Measurements from ENCODE around the gene EHMT1. TPM values are rescaled to one million over a fixed set of nuclear protein-coding genes. Genes with fewer than 3 reads are reported as not detected.

EHMT1 gene
- total and polyA plus RNA-seq, 9 of the 15 experiments (the other 6 are each of a cell fraction or from before 2014, with no cell fraction given), result 2.2 to 76.0 (median 36.4) TPM

GRCh38 chr9:137606005-137606621, 12.7 kb upstream of the EHMT1 start (continued):
- TF ChIP-seq NR2C2 (CRISPR knock-in tag; IDR thresholded peaks at IDR 0.05) (no peak), NR2C2 (tag; IDR thresholded peaks at IDR 0.05) (0 out of 2 replicates have a peak, but pooled peaks have one; percentile 15), ZBTB7A (IDR thresholded peaks at IDR 0.05; ENCODE audit: borderline replicate concordance, control insufficient read depth, low read depth, low read length) (peak; percentile 47; the same call in 1 of the 2 replicates)

- H3K9me1 ChIP-seq (ENCODE audit: control insufficient read depth, insufficient read depth, low read length), result no peaks in the 10 kb centered on the region
- BruUV-seq (replicated peaks), result no TSS peak
- no peak overlapping the region for H3K27ac ChIP-seq (ENCODE audit: extremely low read depth, low read depth, low read length)
- in situ Hi-C loops (cut with MboI), result no loop called here
- no peaks in the 10 kb centered on the region for H3K36me3 ChIP-seq (ENCODE audit: control insufficient read depth, insufficient read depth, low read length)
- H4K20me1 ChIP-seq (replicated peaks; ENCODE audit: control insufficient read depth, insufficient read depth, low read length), result peaks cover 7% of the 10 kb centered on the region; the same call in 1 of the 2 replicates
- FAIRE-seq (peak; percentile 46), ATAC-seq (no peak), DNase-seq (ENCODE audit: extremely low read depth in 1 of 4, low spot score in 3 of 4) (no peak)
- H3K27me3 ChIP-seq (ENCODE audit: control insufficient read depth in 2 of 2, insufficient read depth in 2 of 2, low read length in 2 of 2), result no peaks in the 10 kb centered on the region
- H3K79me2 ChIP-seq (ENCODE audit: control insufficient read depth, insufficient read depth, low read length), result peaks cover 16% of the 10 kb centered on the region
- peaks cover 25 to 49% of the 10 kb centered on the region in 2 experiments; a peak in 4 of 5 replicates for H3K4me1 ChIP-seq (replicated peaks in 1 of 2; ENCODE audit: control insufficient read depth in 2 of 2, insufficient read depth in 2 of 2, low read length in 2 of 2)
- WGBS (ENCODE audit: insufficient coverage, low coverage, missing lambda C conversion rate), result 47% methylated on average over 10 of the region's 13 CpGs
- peak overlapping the region; percentile 74 for H3K4me3 ChIP-seq
- no peak overlapping the region for H2AFZ ChIP-seq (ENCODE audit: low read depth, low read length)
- intact Hi-C loops (cut with micrococcal nuclease), result no loop called here
- POLR2A ChIA-PET, result interaction anchor here (1.1 to 1.3 kb wide), 3 partner anchors 12 to 18 kb away, joined by 4 to 11 read pairs (median 4); partner anchors contain the start of gene EHMT1
- no peaks in the 10 kb centered on the region for H3K9me3 ChIP-seq (replicated peaks; ENCODE audit: control insufficient read depth, insufficient read depth, low read depth, low read length)
- no peak for TF ChIP-seq ZNF140 (CRISPR knock-in tag; IDR thresholded peaks at IDR 0.05)
- TF ChIP-seq ZNF263 (CRISPR knock-in tag; IDR thresholded peaks at IDR 0.05; ENCODE audit: borderline replicate concordance), result peak; percentile 48; the same call in 1 of the 2 replicates
- TF ChIP-seq ARNT (IDR thresholded peaks at IDR 0.05), result no peak
- TF ChIP-seq ZNF449 (CRISPR knock-in tag; IDR thresholded peaks at IDR 0.05), result no peak
- peak; percentile 16; the same call in 1 of the 2 replicates for TF ChIP-seq ZBED1 (IDR thresholded peaks at IDR 0.05)
- peak overlapping the region; percentile 71 for H3K4me2 ChIP-seq (ENCODE audit: insufficient read depth, low read length)
- CTCF ChIA-PET (ENCODE audit: low intra/inter-chr PET ratio), result no interaction called here
- H3K9ac ChIP-seq (ENCODE audit: insufficient read depth in 1 of 2, low read depth in 2 of 2, low read length in 2 of 2), result peak overlapping the region; percentile 79 to 96; a peak in 3 of 4 replicates
Measured at GRCh38 chr9:137606734-137607138, 12.1 kb upstream of the EHMT1 start.
